ENCODE data around the gene MUSTN1. TPM values are rescaled to one million over a fixed set of nuclear protein-coding genes. Genes with fewer than 3 reads are reported as not detected.
A peak's percentile ranks its signal among the peaks of the same experiment; 100 is the strongest.

MUSTN1 gene
- total and polyA plus RNA-seq, 2 of the 13 experiments (the other 11 are each of a cell fraction or from before 2014, with no cell fraction given): 0.84 to 1.4 TPM

DNA sequence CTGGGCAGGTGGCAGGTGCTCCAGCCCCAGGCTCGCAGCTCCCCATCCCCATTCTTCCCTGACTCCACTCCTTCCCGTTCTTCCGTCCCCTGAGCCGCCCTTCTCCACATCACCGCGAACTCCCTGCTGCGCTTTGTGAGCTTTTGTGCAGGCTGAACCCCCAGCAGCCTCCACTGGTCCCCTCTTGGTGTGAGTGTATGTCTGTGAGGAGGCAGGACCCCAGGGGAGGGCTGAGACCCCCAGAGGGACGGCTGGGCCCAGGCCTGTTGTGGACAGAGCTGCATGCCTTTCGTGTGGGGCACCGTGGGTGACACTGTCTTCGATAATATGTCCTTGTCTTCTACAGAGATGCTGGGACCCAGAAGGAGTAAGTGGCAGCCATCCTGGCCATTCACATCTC lies 47.6 kb downstream of the MUSTN1 start:
- H3K79me2 ChIP-seq (ENCODE audit: insufficient read depth, low read length): no peaks in the 10 kb centered on the region
- DNase-seq (ENCODE audit: low spot score): no peak
- ChIA-PET POLR2A (interaction anchor here (0.6 to 18.4 kb wide), 7 partner anchors 9 to 145 kb away, joined by 3 to 466 read pairs (median 4); partner anchors contain the start of genes ITIH1, ITIH3 and NEK4), CTCF (ENCODE audit: low intra/inter-chr PET ratio, low total read pairs) (no interaction called here)
- H3K9ac ChIP-seq (ENCODE audit: insufficient read depth, low read depth, low read length): peak overlapping the region; percentile 47; the same call in 1 of the 2 replicates
- in situ Hi-C loops (cut with HindIII; ENCODE audit: extremely low pct_ligation_motif_present, low pct_unique_long_range_greater_than_20kb): no loop called here
- intact Hi-C loops (cut with micrococcal nuclease; ENCODE audit: unreplicated experiment): loop anchor here (1.0 to 2.0 kb wide), 2 partner anchors 12 to 16 kb away; partner anchors contain the start of gene NEK4
- H3K9me3 ChIP-seq (ENCODE audit: low read length): no peaks in the 10 kb centered on the region
- no peak for FAIRE-seq
- H3K27ac ChIP-seq (ENCODE audit: extremely low read length, insufficient read depth, low read length): peak overlapping the region; percentile 20
- no peaks in the 10 kb centered on the region for H3K27me3 ChIP-seq (ENCODE audit: control insufficient read depth in 1 of 2, insufficient read depth in 2 of 2, low read length in 2 of 2)
- H2AFZ ChIP-seq (ENCODE audit: low read length): no peak overlapping the region
- no peaks in the 10 kb centered on the region for H3K36me3 ChIP-seq (replicated peaks in 1 of 2; ENCODE audit: control insufficient read depth in 1 of 2, insufficient read depth in 2 of 2, low read length in 2 of 2)
- ATAC-seq: peak; percentile 6
- no TSS peak for BruUV-seq (replicated peaks)
- peaks cover 91% of the 10 kb centered on the region for H3K4me1 ChIP-seq (ENCODE audit: insufficient read depth, low read length)
- H3K4me2 ChIP-seq (ENCODE audit: low read depth, low read length): peak overlapping the region; percentile 83
- 48% methylated on average over 11 of the region's 11 CpGs for WGBS (ENCODE audit: low lambda C conversion rate)
- H4K20me1 ChIP-seq (ENCODE audit: insufficient read depth, low read length): no peaks in the 10 kb centered on the region
- peak overlapping the region; percentile 31 to 60 (median 31) for H3K4me3 ChIP-seq (replicated peaks in 1 of 3; ENCODE audit: insufficient read depth in 1 of 3, low read depth in 2 of 3, low read length in 3 of 3)
- TF ChIP-seq, protein P1, sequence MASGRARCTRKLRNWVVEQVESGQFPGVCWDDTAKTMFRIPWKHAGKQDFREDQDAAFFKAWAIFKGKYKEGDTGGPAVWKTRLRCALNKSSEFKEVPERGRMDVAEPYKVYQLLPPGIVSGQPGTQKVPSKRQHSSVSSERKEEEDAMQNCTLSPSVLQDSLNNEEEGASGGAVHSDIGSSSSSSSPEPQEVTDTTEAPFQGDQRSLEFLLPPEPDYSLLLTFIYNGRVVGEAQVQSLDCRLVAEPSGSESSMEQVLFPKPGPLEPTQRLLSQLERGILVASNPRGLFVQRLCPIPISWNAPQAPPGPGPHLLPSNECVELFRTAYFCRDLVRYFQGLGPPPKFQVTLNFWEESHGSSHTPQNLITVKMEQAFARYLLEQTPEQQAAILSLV (CRISPR knock-in tag; IDR thresholded peaks at IDR 0.05; ENCODE audit: borderline replicate concordance): 0 out of 2 replicates have a peak, but pooled peaks have one; percentile 21
- TF ChIP-seq MED13 (CRISPR knock-in tag; IDR thresholded peaks at IDR 0.05): peak; percentile 38; the same call in 1 of the 2 replicates
- TF ChIP-seq SALL2 (CRISPR knock-in tag; IDR thresholded peaks at IDR 0.05): 0 out of 2 replicates have a peak, but pooled peaks have one; percentile 16
- TF ChIP-seq, protein P2, sequence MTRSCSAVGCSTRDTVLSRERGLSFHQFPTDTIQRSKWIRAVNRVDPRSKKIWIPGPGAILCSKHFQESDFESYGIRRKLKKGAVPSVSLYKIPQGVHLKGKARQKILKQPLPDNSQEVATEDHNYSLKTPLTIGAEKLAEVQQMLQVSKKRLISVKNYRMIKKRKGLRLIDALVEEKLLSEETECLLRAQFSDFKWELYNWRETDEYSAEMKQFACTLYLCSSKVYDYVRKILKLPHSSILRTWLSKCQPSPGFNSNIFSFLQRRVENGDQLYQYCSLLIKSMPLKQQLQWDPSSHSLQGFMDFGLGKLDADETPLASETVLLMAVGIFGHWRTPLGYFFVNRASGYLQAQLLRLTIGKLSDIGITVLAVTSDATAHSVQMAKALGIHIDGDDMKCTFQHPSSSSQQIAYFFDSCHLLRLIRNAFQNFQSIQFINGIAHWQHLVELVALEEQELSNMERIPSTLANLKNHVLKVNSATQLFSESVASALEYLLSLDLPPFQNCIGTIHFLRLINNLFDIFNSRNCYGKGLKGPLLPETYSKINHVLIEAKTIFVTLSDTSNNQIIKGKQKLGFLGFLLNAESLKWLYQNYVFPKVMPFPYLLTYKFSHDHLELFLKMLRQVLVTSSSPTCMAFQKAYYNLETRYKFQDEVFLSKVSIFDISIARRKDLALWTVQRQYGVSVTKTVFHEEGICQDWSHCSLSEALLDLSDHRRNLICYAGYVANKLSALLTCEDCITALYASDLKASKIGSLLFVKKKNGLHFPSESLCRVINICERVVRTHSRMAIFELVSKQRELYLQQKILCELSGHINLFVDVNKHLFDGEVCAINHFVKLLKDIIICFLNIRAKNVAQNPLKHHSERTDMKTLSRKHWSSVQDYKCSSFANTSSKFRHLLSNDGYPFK (CRISPR knock-in tag; IDR thresholded peaks at IDR 0.05; ENCODE audit: borderline replicate concordance): peak; percentile 41; the same call in 1 of the 2 replicates
- TF ChIP-seq, protein P3, sequence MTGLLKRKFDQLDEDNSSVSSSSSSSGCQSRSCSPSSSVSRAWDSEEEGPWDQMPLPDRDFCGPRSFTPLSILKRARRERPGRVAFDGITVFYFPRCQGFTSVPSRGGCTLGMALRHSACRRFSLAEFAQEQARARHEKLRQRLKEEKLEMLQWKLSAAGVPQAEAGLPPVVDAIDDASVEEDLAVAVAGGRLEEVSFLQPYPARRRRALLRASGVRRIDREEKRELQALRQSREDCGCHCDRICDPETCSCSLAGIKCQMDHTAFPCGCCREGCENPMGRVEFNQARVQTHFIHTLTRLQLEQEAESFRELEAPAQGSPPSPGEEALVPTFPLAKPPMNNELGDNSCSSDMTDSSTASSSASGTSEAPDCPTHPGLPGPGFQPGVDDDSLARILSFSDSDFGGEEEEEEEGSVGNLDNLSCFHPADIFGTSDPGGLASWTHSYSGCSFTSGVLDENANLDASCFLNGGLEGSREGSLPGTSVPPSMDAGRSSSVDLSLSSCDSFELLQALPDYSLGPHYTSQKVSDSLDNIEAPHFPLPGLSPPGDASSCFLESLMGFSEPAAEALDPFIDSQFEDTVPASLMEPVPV (CRISPR knock-in tag; IDR thresholded peaks at IDR 0.05): 0 out of 2 replicates have a peak, but pooled peaks have one; percentile 1
- peak; percentile 35; the same call in 1 of the 2 replicates for TF ChIP-seq TP53 (CRISPR knock-in tag; conservative IDR thresholded peaks at IDR 0.05)
- TF ChIP-seq, protein P4, sequence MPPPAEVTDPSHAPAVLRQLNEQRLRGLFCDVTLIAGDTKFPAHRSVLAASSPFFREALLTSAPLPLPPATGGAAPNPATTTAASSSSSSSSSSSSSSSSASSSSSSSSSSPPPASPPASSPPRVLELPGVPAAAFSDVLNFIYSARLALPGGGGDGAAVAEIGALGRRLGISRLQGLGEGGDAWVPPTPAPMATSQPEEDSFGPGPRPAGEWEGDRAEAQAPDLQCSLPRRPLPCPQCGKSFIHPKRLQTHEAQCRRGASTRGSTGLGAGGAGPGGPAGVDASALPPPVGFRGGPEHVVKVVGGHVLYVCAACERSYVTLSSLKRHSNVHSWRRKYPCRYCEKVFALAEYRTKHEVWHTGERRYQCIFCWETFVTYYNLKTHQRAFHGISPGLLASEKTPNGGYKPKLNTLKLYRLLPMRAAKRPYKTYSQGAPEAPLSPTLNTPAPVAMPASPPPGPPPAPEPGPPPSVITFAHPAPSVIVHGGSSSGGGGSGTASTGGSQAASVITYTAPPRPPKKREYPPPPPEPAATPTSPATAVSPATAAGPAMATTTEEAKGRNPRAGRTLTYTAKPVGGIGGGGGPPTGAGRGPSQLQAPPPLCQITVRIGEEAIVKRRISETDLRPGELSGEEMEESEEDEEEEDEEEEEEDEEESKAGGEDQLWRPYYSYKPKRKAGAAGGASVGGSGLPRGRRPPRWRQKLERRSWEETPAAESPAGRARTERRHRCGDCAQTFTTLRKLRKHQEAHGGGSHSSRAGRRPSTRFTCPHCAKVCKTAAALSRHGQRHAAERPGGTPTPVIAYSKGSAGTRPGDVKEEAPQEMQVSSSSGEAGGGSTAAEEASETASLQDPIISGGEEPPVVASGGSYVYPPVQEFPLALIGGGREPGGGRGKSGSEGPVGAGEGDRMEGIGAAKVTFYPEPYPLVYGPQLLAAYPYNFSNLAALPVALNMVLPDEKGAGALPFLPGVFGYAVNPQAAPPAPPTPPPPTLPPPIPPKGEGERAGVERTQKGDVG (CRISPR knock-in tag; IDR thresholded peaks at IDR 0.05; ENCODE audit: borderline replicate concordance): 0 out of 2 replicates have a peak, but pooled peaks have one; percentile 37
- 0 out of 2 replicates have a peak, but pooled peaks have one; percentile 25 for TF ChIP-seq HNF4A (CRISPR knock-in tag; IDR thresholded peaks at IDR 0.05)
- no peak for TF ChIP-seq KAT2B (IDR thresholded peaks at IDR 0.05; ENCODE audit: borderline replicate concordance, low read depth, low read length)
